T-helper 17 cell (primary cell): ENCODE data around the gene EIF4G3. TPM values are rescaled to one million over a fixed set of nuclear protein-coding genes. Genes with fewer than 3 reads are reported as not detected.
"Not testable (repeated sequence)": the region's sequence is repeated elsewhere in the genome, so short reads cannot be mapped to it uniquely, and the experiment has no call there.

ENCODE experiments used
- ATAC-seq: fragments of 150-1000 bp; cut with Tn5 transposase; 2 replicates; pipeline ENCODE4 v1.10.0; 2021; ENCODE audit warnings: mild to moderate bottlenecking, moderate library complexity
- DNase-seq, 3 donors: peaks; one replicate each; pipeline versions ENCODE4 v3.0.0 to v3.0.0-alpha.2; 2020 to 2021
- H3K9me3 ChIP-seq: one replicate; pipeline ENCODE4 v1.7.0; 2013; ENCODE audit warnings: low read length, mild to moderate bottlenecking; ENCODE audit not compliant: control insufficient read depth, poor library complexity, severe bottlenecking
- H3K27ac Mint-ChIP-seq: one replicate; pipeline ENCODE4 v1.8.0; 2022; ENCODE audit warnings: mild to moderate bottlenecking, moderate library complexity, mixed read lengths
- H3K27me3 Mint-ChIP-seq: one replicate; pipeline ENCODE4 v1.8.0; 2022; ENCODE audit warnings: mixed read lengths
- H3K36me3 Mint-ChIP-seq: one replicate; pipeline ENCODE4 v1.8.0; 2022; ENCODE audit warnings: low read depth, mixed read lengths
- H3K4me1 Mint-ChIP-seq: one replicate; pipeline ENCODE4 v1.8.0; 2022; ENCODE audit warnings: mild to moderate bottlenecking, mixed read lengths
- H3K4me3 Mint-ChIP-seq: one replicate; pipeline ENCODE4 v1.8.0; 2022; ENCODE audit warnings: mild to moderate bottlenecking, moderate library complexity, mixed read lengths
- total RNA-seq, 4 donors: library from RNA in 2 of 4; stranded (reverse) in 2 of 4; gene quantifications; one replicate each; pipeline ENCODE4 v1.2.3 and lab custom pipeline; 2022 to 2026

Gene EIF4G3
- total RNA-seq, 2 donors from 2014 or later = 29.4 to 34.2 TPM

- ATAC-seq, DNase-seq, H3K36me3 Mint-ChIP-seq, H3K9me3 ChIP-seq, H3K4me1 Mint-ChIP-seq, H3K4me3 Mint-ChIP-seq, H3K27ac Mint-ChIP-seq: not testable (repeated sequence)
- peaks cover 26% of the 10 kb centered on the region for H3K27me3 Mint-ChIP-seq
Observed at GRCh38 chr1:21201238-21201637, 24.5 kb upstream of the EIF4G3 start.

GRCh38 chr1:21200767-21201166 is 24.1 kb upstream of the EIF4G3 start:
- Mint-ChIP-seq H3K36me3 (peaks cover 4% of the 10 kb centered on the region), H3K27ac (no peak overlapping the region), H3K4me3 (no peak overlapping the region), H3K4me1 (no peaks in the 10 kb centered on the region), H3K27me3 (peaks cover 26% of the 10 kb centered on the region)
- ATAC-seq (no peak), DNase-seq (no peak)
- no peaks in the 10 kb centered on the region for H3K9me3 ChIP-seq

GRCh38 chr1:21198929-21199328 is 22.2 kb upstream of the EIF4G3 start:
- Mint-ChIP-seq H3K4me3 (no peak overlapping the region), H3K36me3 (peaks cover 5% of the 10 kb centered on the region), H3K4me1 (peaks cover 3% of the 10 kb centered on the region), H3K27ac (no peak overlapping the region), H3K27me3 (peaks cover 26% of the 10 kb centered on the region)
- ATAC-seq = no peak
- no peaks in the 10 kb centered on the region for H3K9me3 ChIP-seq
- DNase-seq = no peak

GRCh38 chr1:21192871-21193270 is 16.2 kb upstream of the EIF4G3 start:
- Mint-ChIP-seq H3K4me1 (peaks cover 11% of the 10 kb centered on the region), H3K36me3 (peaks cover 2% of the 10 kb centered on the region), H3K27me3 (peaks cover 27% of the 10 kb centered on the region), H3K27ac (no peak overlapping the region), H3K4me3 (no peak overlapping the region)
- no peaks in the 10 kb centered on the region for H3K9me3 ChIP-seq
- no peak for DNase-seq
- no peak for ATAC-seq

DNA sequence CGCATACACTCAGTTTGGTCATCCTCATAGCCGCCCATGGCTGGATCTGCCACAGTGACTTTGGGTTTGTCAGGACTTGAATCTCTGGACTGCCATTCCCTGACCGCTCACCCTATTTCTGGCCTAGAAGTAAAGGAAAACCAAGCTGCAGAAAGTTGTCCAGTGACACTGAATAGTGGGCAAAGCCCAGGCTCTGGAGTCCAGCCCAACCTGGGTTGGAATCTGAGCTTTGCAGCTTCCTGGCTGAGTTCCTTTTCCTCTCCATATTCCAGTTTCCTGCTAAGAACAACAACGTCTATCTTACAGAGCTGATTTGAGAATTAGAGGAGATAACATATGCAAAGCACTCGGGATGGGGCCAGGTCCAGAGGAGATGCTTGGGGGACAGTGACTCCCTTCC is 15.6 kb upstream of the EIF4G3 start:
- peaks cover 11% of the 10 kb centered on the region for H3K4me1 Mint-ChIP-seq
- peaks cover 24% of the 10 kb centered on the region for H3K27me3 Mint-ChIP-seq
- no peak overlapping the region for H3K27ac Mint-ChIP-seq
- peaks cover 2% of the 10 kb centered on the region for H3K36me3 Mint-ChIP-seq
- DNase-seq = no peak
- H3K9me3 ChIP-seq = no peaks in the 10 kb centered on the region
- no peak overlapping the region for H3K4me3 Mint-ChIP-seq
- no peak for ATAC-seq

DNA sequence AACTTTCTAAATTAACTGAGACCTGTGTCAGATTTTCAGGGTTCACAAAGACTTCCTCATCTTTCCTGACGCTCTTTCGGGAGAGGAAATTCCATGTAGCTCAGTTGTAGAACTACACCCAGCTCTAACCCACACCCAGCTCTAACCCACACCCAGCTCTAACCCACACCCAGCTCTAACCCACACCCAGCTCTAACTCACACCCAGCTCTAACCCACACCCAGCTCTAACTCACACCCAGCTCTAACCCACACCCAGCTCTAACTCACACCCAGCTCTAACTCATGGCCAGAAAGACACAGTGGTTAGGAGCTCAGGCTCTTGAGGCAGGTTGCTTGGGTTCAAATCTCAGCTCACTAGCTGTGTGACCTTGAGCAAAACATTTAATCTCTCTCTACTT is 14.1 kb upstream of the EIF4G3 start:
- Mint-ChIP-seq H3K27me3 (peaks cover 18% of the 10 kb centered on the region), H3K4me1 (peaks cover 11% of the 10 kb centered on the region)
- H3K4me3 Mint-ChIP-seq, DNase-seq, H3K36me3 Mint-ChIP-seq, H3K9me3 ChIP-seq, ATAC-seq, H3K27ac Mint-ChIP-seq: not testable (repeated sequence)

GRCh38 chr1:21189906-21190500 is 13.3 kb upstream of the EIF4G3 start:
- H3K9me3 ChIP-seq = no peaks in the 10 kb centered on the region
- Mint-ChIP-seq H3K27ac (no peak overlapping the region), H3K4me1 (peaks cover 8% of the 10 kb centered on the region), H3K27me3 (peaks cover 18% of the 10 kb centered on the region), H3K4me3 (no peak overlapping the region), H3K36me3 (peaks cover 2% of the 10 kb centered on the region)
- no peak for ATAC-seq
- DNase-seq = no peak

- peaks cover 18% of the 10 kb centered on the region for H3K27me3 Mint-ChIP-seq
Observed at GRCh38 chr1:21189421-21189820, 12.7 kb upstream of the EIF4G3 start.

GRCh38 chr1:21188235-21188634 is 11.5 kb upstream of the EIF4G3 start:
- no peak for ATAC-seq
- Mint-ChIP-seq H3K27me3 (peaks cover 18% of the 10 kb centered on the region), H3K36me3 (no peaks in the 10 kb centered on the region)

More at GRCh38 chr1:21189421-21189820, 12.7 kb upstream of the EIF4G3 start:
- Mint-ChIP-seq H3K36me3 (peaks cover 2% of the 10 kb centered on the region), H3K27ac (no peak overlapping the region), H3K4me3 (no peak overlapping the region), H3K4me1 (peaks cover 8% of the 10 kb centered on the region)
- no peaks in the 10 kb centered on the region for H3K9me3 ChIP-seq
- ATAC-seq (no peak), DNase-seq (no peak)

DNA sequence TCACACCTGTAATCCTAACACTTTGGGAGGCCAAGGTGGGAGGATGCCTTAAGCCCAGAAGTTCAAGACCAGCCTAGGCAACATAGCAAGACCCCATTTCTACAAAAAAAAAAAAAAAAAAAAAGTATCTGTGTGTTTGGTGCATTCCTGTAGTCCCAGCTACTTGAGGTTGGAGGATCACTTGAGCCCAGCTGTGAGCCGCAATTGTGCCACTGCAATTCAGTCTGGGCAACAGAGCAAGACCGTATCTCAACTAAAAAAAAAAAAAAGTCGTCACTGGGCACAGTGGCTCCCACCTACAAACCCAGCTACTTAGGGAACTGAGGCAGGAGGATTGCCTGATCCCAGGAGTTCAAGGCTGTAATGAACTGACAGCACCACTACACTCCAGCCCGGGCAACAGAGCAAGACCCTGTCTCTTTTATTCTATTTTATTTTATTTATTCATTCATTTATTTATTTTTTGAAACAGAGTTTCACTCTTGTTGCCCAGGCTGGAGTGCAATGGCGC is 8.6 kb upstream of the EIF4G3 start:
- H3K4me3 Mint-ChIP-seq = no peak overlapping the region
- no peak overlapping the region for H3K27ac Mint-ChIP-seq
- peaks cover 8% of the 10 kb centered on the region for H3K27me3 Mint-ChIP-seq
- H3K36me3 Mint-ChIP-seq = no peaks in the 10 kb centered on the region
- ATAC-seq (no peak), DNase-seq (no peak)
- H3K9me3 ChIP-seq = no peaks in the 10 kb centered on the region
- H3K4me1 Mint-ChIP-seq = peaks cover 4% of the 10 kb centered on the region

More at GRCh38 chr1:21188235-21188634, 11.5 kb upstream of the EIF4G3 start:
- Mint-ChIP-seq H3K4me3 (no peak overlapping the region), H3K27ac (no peak overlapping the region), H3K4me1 (peaks cover 7% of the 10 kb centered on the region)
- DNase-seq = no peak
- no peaks in the 10 kb centered on the region for H3K9me3 ChIP-seq

GRCh38 chr1:21184276-21184675 is 7.6 kb upstream of the EIF4G3 start:
- no peaks in the 10 kb centered on the region for H3K36me3 Mint-ChIP-seq
- no peak overlapping the region for H3K4me3 Mint-ChIP-seq
- peak; percentile 48 for ATAC-seq
- DNase-seq = no peak
- no peaks in the 10 kb centered on the region for H3K9me3 ChIP-seq
- peaks cover 2% of the 10 kb centered on the region for H3K4me1 Mint-ChIP-seq
- no peak overlapping the region for H3K27ac Mint-ChIP-seq
- H3K27me3 Mint-ChIP-seq = peaks cover 8% of the 10 kb centered on the region

- H3K27ac Mint-ChIP-seq = no peak overlapping the region
Observed at GRCh38 chr1:21182181-21182731, 5.6 kb upstream of the EIF4G3 start.

GRCh38 chr1:21178271-21178670 is 1.6 kb upstream of the EIF4G3 start:
- H3K27me3 Mint-ChIP-seq, ATAC-seq, H3K9me3 ChIP-seq, H3K27ac Mint-ChIP-seq, DNase-seq, H3K4me3 Mint-ChIP-seq, H3K36me3 Mint-ChIP-seq: not testable (repeated sequence)
- peaks cover 17% of the 10 kb centered on the region for H3K4me1 Mint-ChIP-seq

More at GRCh38 chr1:21182181-21182731, 5.6 kb upstream of the EIF4G3 start:
- ATAC-seq (no peak), DNase-seq (no peak)
- H3K4me3 Mint-ChIP-seq = no peak overlapping the region
- H3K9me3 ChIP-seq = no peaks in the 10 kb centered on the region
- H3K4me1 Mint-ChIP-seq = peaks cover 2% of the 10 kb centered on the region
- H3K27me3 Mint-ChIP-seq = no peaks in the 10 kb centered on the region
- H3K36me3 Mint-ChIP-seq = no peaks in the 10 kb centered on the region
